NCI-H1930 (cell line): ENCODE data around the gene LRP2.
"Not testable (repeated sequence)": the region's sequence is repeated elsewhere in the genome, so short reads cannot be mapped to it uniquely, and the experiment has no call there.

Experiments
- DNase-seq, 2 experiments: peaks; one replicate each; lab custom pipeline; 2025; lab: John Stamatoyannopoulos, UW

LRP2 gene

DNA sequence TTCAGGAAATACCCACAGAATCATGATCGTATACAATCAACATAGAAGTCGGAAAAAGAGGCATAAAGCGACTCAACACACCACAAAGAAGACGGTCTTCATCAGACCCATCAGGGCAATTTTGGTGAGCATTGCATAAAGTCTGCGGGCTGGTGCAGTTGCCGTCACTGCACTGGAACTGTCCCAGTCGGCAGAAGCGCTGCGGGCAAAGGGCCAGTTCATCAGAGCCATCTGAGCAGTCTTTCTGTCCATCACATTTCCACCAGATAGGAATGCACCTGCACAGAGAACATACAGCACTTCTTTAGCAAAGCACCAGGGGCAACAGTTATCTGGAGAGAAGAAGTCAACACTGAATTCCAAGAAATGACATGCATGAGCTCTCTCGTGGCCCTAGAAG lies 187.2 kb downstream of the LRP2 start:
- no peak for DNase-seq

DNA sequence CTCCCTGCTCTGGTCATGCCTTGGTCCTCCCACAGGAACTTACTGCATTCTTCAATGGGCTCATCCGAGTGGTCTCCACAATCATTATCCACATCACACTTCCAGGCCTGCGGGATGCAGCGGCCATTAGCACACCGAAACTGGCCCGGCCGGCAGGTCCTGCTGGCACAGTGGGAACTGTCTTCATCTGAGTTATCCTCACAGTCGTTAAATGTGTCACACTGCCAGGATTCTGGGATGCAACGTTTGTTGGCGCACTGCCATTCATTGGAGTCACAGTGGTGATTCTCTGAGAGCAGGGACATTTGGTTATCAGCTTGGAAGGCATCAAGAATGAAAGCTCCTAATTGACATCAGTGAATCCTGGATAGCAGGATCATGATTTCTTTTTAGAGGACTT lies 188.5 kb downstream of the LRP2 start:
- no peak for DNase-seq

DNA sequence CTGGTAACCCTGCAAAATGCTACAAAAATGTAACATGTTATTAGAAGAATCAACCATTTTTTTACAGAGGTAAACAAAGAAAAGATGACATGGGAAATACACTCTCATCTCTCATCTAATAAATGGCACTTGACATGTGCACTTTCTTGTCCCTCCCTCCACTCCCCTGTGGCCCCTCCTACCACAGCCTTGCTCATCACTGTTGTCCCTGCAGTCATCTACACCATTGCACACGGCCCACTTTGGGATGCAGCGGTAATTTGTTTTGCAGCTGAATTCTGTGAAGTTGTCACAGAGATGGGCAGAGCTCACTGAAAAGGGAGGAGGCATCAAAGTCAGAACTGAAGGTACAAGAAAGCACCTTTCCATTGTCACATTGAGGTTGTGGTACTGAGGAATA lies 189.4 kb downstream of the LRP2 start:
- DNase-seq, result no peak

DNA sequence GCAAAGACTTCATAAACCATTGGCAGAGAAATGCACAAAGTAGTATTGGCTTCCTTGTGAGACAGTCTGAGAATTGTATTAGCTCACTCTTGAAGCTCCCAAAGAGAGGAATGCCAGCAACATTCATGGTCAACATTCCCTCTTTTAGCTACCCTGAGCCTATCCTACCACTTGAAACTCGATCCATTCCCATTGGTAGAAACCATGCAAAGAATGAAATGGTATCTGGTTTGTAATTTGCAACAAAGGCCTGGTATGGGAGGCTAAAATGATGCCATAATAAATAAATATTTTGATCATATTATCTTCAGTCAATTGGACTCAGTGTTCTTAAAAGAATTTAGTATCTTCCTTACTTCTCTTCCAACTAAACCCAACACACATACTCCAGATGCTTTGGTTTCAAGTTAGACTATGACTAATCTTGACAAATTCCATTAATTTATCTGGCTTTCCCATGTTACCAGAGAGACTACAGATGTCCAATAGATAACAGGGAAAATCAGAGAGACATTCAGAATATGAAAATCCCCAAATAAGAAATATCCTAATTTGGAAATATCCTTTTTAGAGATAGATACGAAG lies 190.1 kb downstream of the LRP2 start:
- no peak for DNase-seq

DNA sequence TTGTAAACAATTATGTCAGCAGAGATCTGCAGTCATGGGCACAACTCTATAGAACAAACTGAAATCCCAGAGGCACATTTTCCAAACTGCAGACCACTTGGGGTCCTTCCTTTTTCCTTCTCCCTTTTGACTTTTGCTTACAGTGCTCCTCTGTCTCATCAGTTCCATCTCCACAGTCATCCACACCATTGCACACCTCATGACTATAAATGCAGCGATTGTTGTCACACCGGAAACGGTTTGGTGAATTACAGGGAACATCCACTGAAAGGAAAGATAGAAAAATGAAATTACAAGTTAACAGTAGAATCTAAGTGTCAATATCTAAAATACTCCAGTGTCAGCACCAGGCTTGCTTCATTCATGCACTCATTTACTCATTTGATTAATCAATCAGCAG lies 196.5 kb downstream of the LRP2 start:
- no peak for DNase-seq

DNA sequence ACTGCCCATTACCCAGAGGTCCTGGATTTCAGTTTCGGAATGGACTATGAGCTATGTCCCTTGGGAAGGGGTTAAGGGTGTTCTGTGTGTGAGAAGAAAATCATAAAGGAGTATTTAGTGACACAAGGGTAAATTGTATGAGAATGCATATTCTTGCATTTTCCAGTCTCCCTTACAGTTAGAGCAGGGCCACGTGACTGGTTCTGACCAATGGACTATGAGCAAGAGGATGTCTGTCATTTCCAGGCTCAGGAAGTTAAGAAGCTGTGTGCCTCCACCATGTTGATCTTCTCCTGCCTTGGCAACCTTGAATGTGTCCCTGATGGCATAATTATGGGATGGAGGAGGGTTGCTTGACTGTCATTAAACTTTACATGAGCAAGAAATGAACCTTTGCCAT lies 198.0 kb downstream of the LRP2 start:
- DNase-seq, result no peak

DNA sequence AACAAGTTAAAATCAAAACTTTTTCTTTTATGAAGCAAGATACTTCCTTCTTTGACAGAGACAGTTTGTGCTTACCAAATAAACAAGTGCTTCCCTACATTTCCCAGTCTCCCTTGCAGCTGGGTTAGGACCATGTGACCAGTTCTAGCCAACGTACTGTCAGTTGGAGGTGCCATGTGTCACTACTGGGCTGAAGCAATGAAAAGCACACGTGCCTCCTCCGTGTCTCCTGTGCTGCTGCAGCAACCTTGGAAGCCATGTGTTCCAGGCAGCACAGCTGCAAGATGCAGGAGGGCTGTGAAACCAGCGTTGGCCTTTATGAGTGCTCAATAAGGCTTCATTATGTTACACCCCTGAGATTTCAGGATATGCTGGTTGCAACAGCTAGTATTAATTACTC lies 199.7 kb downstream of the LRP2 start:
- no peak for DNase-seq

DNA sequence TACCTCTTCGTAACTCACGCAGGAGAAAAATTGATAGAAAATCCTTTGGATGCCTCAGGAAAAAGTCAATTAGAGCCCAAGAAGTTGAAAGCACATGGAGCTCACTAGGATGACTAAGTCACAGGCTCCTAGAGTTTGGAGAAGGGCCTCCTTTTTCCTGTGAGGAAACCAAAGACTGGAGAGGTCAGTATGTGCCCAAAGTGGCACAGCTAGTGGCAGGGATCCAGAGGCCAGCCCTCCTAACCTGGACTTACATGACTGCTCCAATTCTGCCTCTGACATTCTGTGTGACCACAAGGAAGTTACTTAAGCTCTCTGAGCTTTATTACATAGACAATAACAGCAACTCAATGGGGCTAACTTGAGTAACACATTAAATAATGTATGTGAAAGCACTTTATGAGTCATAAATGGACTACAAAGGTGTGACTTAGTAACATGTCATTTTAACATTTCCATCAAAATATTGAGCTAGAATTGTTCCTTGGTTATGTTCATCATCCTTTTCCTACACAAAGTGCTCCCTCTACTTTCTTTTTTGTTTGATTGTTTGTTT lies 201.3 kb downstream of the LRP2 start:
- no peak for DNase-seq

DNA sequence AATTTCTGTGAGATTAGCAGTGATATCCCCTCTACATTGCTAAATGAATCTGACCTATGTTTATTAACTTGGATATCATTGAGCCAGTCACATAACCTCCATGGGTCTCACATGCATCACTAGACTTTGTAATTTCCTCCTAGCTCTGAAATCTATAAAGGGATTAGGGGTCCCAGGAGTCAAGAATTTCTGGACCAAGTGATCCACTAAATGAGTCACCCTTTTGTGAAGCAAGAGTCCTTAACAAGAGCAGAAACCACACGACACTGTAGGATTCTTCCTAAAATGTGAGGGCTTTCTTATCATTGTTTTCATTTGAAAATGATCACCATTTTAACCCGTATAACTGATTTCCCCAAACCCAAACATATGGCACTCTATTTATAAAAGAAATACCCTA lies 202.6 kb downstream of the LRP2 start:
- DNase-seq, result no peak

DNA sequence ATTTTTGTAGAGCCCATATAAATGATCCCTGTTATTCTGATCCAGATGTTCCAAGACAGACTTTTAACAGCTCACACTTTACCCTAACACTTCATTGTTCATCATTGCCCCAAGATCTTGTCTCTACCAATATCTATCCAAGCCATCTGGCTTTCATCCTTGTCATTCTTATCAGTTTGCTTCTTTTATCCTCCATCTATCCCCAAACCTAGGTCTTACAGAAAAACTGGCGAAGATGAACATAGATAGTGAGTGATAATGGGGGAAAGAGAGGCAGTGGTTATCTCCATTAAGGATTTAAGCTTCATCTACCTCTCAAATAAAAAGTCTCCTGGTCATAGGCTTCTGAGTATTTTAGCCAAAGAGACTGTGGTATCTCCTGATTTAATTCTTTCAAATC lies 203.5 kb downstream of the LRP2 start:
- DNase-seq, result no peak

DNA sequence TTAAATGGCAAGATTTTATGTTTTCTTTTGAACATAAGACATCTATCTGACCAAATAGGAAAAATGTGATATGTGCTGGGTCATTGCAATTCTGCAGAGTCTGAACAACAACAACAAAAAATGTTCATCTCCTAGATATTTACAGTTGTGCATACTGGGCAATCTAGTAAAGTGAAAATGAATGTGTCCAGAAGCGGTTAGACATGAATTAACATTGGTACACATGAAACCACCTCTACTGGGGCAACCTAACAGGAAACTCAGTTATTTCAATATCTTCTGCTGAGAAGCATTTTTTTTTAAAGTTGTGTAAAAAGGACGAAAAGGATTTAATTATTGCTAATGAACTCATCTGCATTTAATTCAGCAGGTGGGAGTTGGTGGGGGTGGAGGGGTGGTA lies 216.1 kb downstream of the LRP2 start:
- no peak for DNase-seq

DNA sequence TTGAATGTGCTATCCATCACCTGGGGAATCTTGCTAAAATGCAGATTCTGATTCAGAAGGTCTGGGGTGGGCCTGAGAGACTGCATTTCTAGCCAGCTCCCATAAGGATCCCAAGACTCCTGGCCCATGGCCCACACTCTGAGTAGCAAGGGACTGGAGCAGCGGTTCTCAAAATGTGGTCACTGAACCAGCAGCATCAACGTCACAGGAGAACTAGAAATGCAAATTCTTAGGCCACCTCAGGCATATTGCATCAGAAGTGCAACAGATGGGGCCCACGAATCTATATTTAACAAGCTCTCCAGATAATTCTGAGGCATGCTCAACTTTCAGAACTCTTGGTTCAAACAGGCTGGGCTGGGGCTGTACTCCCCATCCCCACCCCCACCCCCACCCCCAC lies 218.3 kb downstream of the LRP2 start:
- no peak for DNase-seq

DNA sequence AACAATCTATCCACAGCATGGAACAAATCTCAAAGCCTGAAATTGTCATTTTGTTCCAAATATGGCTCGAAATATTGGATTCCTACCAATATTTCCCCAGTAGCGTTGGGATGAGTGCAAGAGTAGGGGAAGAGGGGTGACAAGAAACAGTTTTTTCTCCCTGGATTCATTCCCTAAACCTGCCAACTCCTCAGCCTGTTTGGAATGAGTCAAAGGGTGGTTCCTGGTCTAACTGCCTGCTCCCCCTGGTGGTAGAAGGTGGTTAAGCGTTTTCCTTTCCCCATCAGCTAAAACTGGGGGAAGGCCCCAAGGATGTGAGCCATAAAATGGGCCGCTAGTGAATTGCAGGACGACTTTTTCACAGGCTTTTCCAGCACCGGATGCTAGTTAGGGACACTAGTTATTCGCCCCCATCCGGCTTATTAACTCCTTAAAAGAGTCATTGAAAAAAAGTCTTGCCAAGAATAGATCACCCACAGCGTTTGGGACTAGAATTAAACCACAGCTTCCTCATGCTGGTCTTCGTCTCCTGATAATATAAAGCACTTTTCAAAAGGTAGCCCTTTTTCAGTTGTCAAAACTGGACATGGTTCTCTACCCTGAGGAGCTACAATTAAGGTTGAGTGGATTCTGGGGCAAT lies 220.5 kb downstream of the LRP2 start:
- peak; percentile 6 to 33 for DNase-seq

DNA sequence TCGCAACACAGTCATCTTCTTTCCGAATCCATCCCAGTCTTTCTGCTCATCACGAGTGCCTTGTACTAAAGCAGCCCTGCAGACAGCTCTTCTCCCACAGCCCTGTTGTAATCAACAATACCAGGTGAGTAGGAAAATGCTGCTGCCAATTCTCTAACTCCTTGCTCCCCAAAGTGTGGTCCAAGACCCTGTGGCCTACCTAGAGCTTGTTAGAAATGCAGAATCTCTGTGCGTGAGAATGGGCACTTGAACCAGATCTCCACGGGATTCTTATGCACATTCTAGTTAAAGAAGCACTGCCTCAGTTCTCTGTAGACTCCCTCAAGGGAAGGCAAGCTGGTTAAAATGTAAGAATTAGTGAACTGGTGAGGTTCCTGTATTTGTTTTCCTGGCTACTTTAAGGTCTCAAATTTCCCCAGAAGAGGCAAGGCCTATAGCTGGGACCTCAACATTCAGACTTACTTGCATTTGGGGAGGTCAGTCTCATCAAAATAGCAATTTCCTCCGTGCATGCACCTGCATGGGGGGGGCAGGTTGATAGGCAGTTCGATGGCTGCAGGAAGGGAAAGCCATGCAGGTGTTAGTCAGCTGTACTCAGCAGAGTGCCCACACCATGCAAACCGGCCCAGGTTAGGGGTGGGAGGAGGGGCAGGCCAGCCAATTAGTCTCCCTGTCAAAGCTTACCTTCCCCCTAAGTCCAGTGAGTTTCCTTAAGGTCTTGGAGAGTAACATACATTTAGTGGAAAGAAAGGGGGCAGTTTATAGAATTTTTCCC lies 222.2 kb downstream of the LRP2 start:
- no peak for DNase-seq

DNA sequence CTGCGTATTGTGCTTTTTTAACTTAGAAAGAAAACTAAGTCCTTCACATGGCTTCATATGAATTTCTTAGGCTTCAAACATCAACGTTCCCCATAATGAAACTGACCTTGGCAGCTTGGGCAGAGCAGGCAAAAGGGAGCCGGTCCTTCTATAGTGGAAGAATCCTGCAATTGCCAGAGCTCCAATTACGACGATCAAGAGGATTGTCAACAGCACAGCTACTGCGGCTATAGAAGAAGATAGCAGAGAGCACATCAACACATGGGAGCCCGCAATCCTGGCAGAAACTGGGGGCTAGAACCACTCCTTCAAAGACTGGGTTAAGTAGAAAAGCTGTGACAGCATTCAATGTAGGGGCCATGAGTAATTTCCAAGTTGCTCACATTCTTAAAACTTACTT lies 223.2 kb downstream of the LRP2 start:
- DNase-seq, result no peak

DNA sequence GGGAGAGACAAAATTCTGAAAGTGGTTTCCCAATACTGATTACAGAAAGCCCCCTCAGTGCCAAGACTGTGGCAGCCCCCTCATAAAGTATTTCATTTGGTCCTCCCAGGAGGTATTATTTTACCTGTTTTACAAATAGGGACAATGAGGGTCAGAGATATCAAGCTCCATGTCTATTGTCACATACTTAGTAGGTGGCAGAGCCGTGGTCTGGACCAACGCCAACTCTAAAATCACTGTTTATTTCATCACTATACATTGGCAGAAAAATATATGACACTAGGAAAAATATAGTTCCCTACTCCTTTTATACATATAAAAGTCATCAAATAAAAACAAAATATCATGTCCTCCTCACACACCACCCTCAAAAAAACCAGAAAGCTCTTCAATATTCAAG lies 224.4 kb downstream of the LRP2 start:
- DNase-seq, result no peak

DNA sequence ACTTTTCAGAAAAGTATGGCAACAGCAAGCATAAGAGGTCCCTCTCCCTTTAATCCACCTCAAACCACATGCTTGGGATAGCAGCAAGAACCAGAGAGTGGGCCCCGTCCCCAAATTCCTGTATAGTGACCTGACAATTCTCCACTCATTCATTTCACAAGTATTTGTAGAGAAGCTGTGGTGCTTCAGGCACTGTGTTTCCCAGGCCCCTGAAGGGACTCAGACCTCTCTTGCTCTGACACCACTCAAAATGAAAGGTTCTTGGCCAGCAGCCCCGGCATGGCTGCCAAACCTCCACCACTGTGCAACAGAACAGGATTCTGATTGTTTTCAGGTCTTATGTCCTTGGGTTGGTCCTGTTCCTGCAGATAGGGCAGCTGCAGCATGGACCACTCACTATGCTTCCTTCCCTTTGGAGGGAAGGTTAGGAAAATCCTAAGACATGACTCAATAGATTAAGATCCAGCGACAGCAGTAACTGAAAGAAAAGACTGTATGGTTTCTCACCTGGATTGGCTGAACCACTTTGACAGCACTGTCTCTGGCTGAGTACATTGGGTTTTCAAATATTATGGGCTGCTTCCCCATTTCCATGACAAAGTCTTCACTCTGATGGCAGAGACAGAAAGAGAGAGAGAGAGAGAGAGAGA lies 225.3 kb downstream of the LRP2 start:
- DNase-seq, result no peak

DNA sequence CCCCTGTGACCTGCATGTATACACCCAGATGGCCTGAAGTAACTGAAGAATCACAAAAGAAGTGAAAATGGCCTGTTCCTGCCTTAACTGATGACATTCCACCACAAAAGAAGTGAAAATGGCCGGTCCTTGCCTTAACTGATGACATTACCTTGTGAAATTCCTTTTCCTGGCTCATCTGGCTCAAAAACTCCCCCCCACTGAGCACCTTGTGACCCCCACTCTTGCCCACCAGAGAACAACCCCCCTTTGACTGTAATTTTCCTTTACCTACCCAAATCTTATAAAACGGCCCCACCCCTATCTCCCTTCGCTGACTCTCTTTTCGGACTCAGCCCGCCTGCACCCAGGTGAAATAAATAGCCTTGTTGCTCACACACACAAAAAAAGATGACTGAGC lies 225.9 kb downstream of the LRP2 start:
- not testable (repeated sequence) for DNase-seq

DNA sequence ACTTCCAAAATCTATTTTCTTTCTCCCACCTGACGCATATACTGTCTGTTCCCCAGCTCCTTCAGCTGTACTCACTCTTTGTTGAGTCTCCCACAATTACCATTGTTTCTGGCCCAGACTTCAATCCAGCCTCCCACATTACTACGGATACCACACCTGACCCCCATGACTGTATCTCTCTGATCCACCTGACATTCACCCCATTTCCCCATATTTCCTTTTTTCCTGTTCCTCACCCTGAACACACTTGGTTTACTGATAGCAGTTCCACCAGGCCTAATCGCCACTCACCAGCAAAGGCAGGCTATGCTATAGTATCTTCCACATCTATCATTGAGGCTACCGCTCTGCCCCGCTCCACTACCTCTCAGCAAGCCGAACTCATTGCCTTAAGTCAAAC lies 228.1 kb downstream of the LRP2 start:
- not testable (repeated sequence) for DNase-seq

DNA sequence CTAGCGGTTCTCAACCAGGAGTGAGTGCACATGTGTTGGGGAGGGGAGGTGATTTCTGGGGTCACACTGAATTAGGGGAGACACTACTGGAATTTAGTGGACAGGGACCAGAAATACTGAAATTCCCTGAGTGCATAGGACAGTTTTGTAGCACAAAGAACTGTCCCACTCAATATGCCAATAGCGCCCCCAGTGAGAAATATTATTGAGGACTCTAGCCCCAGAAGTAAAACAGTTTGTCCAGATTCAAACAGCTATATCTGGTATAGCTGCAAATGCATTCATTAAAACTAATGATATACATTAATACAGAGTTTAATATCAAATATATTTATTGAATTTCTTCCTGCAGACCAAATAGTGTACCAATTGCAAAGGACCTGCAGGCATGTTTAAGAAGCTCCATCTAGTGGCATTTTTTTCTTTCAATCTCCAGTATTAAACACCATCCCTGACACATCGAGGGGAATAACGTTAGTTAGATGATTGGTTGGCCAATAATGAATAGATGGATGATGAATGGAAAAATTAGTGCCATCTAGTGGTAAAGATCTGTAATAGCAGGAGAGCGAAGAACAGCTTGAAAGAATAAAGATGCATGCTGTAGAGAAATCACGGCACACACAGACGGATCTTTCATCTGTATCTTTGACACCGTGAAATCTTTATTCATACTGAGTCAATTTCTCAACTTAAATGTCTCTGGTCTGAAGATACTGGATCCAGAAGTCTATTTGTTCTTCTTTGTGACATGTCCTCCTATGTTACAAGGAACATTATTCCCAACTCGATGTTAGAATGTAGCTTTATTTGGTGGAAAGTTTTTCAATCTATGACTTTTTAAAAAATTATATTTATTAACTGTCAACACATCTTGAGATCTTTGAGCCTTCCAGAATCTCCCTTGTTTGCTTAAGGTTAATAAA lies 230.5 kb downstream of the LRP2 start:
- DNase-seq, result peak in 1 of 2 experiments; percentile 30

DNA sequence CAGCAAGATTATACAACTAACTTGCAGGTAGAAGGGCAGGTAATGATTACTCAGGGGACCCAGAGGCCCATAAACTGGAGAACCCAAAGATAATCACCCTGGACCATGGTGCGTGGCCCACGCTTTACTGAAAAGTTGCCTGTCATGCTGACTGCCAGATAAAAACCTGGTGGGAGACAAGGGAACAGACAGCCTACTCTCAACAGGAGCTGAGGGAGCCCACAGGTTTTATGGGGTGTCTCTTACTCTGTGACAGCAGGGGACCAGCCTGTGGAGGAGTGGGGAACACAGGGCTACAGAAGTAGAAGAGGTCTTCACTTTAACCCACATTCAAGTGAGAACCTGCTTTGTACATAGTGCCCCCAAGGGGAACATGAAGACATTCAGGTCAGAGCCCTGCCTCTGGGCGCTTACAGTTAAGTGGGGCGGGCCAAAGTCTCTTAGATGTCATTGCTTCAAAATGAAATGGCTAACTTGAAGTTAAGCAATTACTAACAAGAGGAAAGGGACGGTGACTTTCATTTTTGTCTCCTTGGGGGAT lies 232.6 kb downstream of the LRP2 start:
- DNase-seq, result no peak
